ENCODE data around the gene TMEM60. TPM values are rescaled to one million over a fixed set of nuclear protein-coding genes. Genes with fewer than 3 reads are reported as not detected.

The TMEM60 gene
- total RNA-seq, 6 donors from 2014 or later: 8.7 to 19.7 (median 19.1) TPM; not detected in 1

DNA sequence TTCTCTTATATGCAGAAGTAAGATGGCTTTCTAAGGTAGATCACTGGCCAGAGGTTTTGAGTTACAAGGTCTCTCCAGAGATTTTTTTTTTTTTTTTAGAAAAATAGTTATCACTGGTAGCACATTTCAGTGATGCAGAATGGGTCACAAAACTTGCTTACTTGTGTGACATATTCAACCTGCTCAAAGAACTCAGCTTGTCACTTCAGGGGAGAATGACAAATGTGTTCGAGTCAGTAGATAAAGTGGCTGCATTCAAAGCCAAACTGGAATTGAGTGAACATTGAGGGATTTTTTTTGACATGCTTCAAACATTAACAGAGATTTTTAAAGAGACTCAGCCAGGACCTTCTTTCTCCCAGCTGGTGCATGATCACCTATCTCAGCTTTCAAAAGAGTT is 33.7 kb upstream of the TMEM60 start:
- Histone ChIP-seq H3K9me3 (no peaks in the 10 kb centered on the region), H3K4me3 (no peak overlapping the region), H3K27me3 (no peaks in the 10 kb centered on the region), H3K4me1 (peaks cover 4 to 16% (median 7%) of the 10 kb centered on the region in 4 donors), H3K36me3 (no peaks in the 10 kb centered on the region), H3K27ac (no peak overlapping the region)
- no peak for DNase-seq
- no peak for ATAC-seq (ENCODE audit: low FRiP score in 2 of 2)
- TF ChIP-seq POLR2AphosphoS5 (IDR thresholded peaks at IDR 0.05) (no peak), EP300 (IDR thresholded peaks at IDR 0.05) (no peak), POLR2A (IDR thresholded peaks at IDR 0.05) (no peak)
- TF ChIP-seq, protein P1, sequence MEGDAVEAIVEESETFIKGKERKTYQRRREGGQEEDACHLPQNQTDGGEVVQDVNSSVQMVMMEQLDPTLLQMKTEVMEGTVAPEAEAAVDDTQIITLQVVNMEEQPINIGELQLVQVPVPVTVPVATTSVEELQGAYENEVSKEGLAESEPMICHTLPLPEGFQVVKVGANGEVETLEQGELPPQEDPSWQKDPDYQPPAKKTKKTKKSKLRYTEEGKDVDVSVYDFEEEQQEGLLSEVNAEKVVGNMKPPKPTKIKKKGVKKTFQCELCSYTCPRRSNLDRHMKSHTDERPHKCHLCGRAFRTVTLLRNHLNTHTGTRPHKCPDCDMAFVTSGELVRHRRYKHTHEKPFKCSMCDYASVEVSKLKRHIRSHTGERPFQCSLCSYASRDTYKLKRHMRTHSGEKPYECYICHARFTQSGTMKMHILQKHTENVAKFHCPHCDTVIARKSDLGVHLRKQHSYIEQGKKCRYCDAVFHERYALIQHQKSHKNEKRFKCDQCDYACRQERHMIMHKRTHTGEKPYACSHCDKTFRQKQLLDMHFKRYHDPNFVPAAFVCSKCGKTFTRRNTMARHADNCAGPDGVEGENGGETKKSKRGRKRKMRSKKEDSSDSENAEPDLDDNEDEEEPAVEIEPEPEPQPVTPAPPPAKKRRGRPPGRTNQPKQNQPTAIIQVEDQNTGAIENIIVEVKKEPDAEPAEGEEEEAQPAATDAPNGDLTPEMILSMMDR (IDR thresholded peaks at IDR 0.05): no peak
- WGBS, 2 donors: 93 to 96% methylated on average over 1 of the region's 1 CpG

DNA sequence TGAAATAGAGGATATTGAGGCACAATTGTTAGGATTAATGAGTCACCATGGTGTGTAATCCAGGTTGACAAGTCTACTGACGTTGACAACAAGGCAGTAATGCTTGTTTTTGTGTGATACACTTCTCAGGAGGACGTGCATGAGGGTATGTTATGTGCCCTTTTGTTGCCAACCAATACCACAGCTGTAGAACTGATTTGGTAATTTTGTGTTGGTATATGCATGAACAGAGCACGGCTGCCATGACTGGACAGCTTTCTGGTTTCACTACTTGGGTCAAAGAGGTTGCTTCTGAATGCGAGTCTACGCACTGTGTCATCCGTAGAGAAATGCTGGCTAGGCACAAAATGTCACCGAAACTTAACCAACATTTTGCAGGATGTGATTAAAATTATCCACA is 33.2 kb upstream of the TMEM60 start:
- H3K27me3 ChIP-seq: no peaks in the 10 kb centered on the region
- H3K36me3 ChIP-seq: no peaks in the 10 kb centered on the region
- peaks cover 4 to 16% (median 7%) of the 10 kb centered on the region in 4 donors for H3K4me1 ChIP-seq
- DNase-seq: no peak
- TF ChIP-seq EP300 (IDR thresholded peaks at IDR 0.05) (no peak), POLR2A (IDR thresholded peaks at IDR 0.05) (no peak), POLR2AphosphoS5 (IDR thresholded peaks at IDR 0.05) (no peak)
- TF ChIP-seq, protein P1 (IDR thresholded peaks at IDR 0.05): no peak
- 86 to 91% methylated on average over 7 of the region's 7 CpGs for WGBS, 2 donors
- H3K27ac ChIP-seq: no peak overlapping the region
- no peaks in the 10 kb centered on the region for H3K9me3 ChIP-seq
- no peak for ATAC-seq (ENCODE audit: low FRiP score in 2 of 2)
- H3K4me3 ChIP-seq: no peak overlapping the region

DNA sequence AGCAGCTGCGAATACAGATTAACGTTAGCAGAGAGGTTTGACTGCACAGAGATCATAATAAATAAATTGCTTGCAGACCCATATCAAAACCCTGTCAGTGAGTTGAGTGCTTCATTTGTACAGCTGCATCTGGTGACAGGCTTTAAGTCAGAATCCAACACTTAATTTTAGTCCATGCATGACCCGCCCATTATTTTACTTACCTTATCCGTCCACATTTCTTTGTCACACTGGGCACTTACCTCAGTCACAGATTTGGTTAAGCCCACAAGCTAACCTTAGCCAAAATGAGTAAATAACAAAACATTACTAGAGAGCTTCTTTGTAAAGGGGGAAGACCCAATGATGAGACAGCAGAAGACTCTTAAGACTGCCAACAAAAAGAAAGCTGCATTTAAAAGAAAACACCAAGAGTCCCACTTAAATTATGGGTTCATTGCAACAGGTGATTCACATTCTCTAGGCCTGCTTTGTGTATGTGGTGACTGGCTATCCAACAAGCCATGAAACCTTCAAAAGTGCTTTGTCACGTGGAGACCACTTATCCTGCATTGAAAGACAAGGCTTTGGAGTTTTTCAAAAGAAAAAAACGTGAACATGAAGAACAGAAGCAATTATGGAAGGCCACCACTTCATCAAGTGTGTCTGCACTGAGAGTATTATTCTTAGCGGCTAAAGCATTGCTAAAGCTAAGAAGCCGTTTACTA is 32.6 kb upstream of the TMEM60 start:
- Histone ChIP-seq H3K36me3 (no peaks in the 10 kb centered on the region), H3K27ac (no peak overlapping the region), H3K4me1 (peaks cover 4 to 16% (median 7%) of the 10 kb centered on the region in 4 donors), H3K9me3 (no peaks in the 10 kb centered on the region), H3K4me3 (no peak overlapping the region), H3K27me3 (no peaks in the 10 kb centered on the region)
- 86 to 88% methylated on average over 8 of the region's 8 CpGs for WGBS, 2 donors
- TF ChIP-seq POLR2A (IDR thresholded peaks at IDR 0.05) (no peak), EP300 (IDR thresholded peaks at IDR 0.05) (no peak), POLR2AphosphoS5 (IDR thresholded peaks at IDR 0.05) (no peak)
- TF ChIP-seq, protein P1 (IDR thresholded peaks at IDR 0.05): no peak
- ATAC-seq (ENCODE audit: low FRiP score in 2 of 2) (no peak), DNase-seq (no peak)

DNA sequence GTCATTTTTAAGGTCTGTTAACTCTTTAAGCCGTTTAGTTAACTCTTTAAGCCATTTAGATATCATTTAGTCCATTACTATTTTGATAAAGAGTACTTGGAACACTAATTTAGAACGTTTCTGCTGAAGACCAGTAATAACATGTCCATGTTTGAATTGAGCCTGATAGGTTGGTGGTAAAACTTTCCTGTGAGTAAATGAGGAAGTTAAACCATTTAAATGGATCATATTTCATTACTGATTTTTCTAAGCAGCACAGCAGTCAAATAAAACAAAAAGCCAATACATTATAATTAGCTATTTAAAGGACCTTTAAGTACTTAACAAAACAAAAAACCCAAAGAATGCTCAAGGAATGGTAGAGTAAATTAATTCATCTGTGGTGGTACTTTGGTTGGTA is 29.8 kb upstream of the TMEM60 start:
- Histone ChIP-seq H3K9me3 (no peaks in the 10 kb centered on the region), H3K36me3 (no peaks in the 10 kb centered on the region), H3K4me3 (no peak overlapping the region), H3K4me1 (peaks cover 0 to 4% (median 0%) of the 10 kb centered on the region in 4 donors), H3K27ac (no peak overlapping the region), H3K27me3 (no peaks in the 10 kb centered on the region)
- 60 to 69% methylated on average over 2 of the region's 2 CpGs for WGBS, 2 donors
- ATAC-seq (ENCODE audit: low FRiP score in 2 of 2) (no peak), DNase-seq (no peak)
- TF ChIP-seq POLR2AphosphoS5 (IDR thresholded peaks at IDR 0.05) (no peak), EP300 (IDR thresholded peaks at IDR 0.05) (no peak), POLR2A (IDR thresholded peaks at IDR 0.05) (no peak)
- TF ChIP-seq, protein P1 (IDR thresholded peaks at IDR 0.05): no peak

DNA sequence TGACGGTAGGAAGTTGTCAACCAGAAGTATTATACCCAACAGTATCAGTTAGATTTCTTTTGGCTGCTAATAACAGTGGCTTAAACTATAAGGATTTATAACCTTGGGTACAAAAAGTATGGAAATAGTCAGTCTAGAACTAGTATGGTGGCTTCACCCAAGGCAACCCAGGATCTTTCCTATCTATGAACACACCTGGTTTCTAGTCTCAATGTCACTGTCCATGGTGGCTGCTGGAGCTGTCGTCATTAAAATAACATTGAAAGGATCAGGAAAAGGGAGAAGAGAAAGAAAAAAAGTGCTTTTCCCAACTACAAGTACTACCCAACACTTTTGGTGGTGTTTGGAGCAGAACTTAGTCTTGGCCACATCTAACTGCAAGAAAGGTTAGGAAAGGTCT is 28.1 kb upstream of the TMEM60 start:
- no peak overlapping the region for H3K27ac ChIP-seq
- TF ChIP-seq EP300 (IDR thresholded peaks at IDR 0.05) (no peak), POLR2AphosphoS5 (IDR thresholded peaks at IDR 0.05) (no peak), POLR2A (IDR thresholded peaks at IDR 0.05) (no peak)
- TF ChIP-seq, protein P1 (IDR thresholded peaks at IDR 0.05): no peak
- peaks cover 0 to 13% (median 6%) of the 10 kb centered on the region in 4 donors for H3K9me3 ChIP-seq
- ATAC-seq (ENCODE audit: low FRiP score in 2 of 2) (no peak), DNase-seq (no peak)
- WGBS, 2 donors: 94% methylated on average over 2 of the region's 2 CpGs
- H3K27me3 ChIP-seq: no peaks in the 10 kb centered on the region
- no peaks in the 10 kb centered on the region for H3K36me3 ChIP-seq
- no peak overlapping the region for H3K4me3 ChIP-seq
- peaks cover 0 to 4% (median 0%) of the 10 kb centered on the region in 4 donors for H3K4me1 ChIP-seq
